ENCODE data around the gene BIRC7.

BIRC7 gene

DNA sequence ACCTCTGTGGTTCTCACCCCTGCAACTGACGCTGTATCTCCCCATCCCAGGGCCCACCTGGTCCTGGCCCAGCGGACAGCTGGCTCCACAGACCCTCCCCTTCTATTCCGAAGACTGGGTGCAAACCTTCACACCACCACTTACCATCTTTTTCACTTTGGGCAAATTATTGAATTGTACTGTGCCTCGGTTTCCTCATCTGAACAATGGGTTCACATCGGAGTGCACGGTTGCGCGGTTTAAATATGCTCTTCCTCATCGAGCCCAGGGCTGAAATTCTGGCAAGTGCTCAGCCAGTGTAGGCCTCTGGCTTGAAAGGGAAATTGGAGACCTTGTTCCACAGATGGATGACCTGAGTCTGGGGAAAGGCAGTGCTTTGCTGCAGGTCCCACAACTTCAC lies 34.0 kb downstream of the BIRC7 start:
- no peak overlapping the region for H3K9ac ChIP-seq (ENCODE audit: low read length)
- no peak overlapping the region for H3K4me2 ChIP-seq (ENCODE audit: low read length)
- WGBS (ENCODE audit: extremely low coverage, insufficient coverage, low lambda C conversion rate) = no CpG with 5 or more reads among the region's 9 CpGs
- H3K4me1 ChIP-seq (ENCODE audit: control insufficient read depth, low read depth, low read length) = peaks cover 2% of the 10 kb centered on the region
- H4K8ac ChIP-seq (ENCODE audit: low read depth, low read length) = no peak overlapping the region
- H4K5ac ChIP-seq (ENCODE audit: low read length) = no peak overlapping the region
- H3K79me1 ChIP-seq (ENCODE audit: low read length) = peaks cover 8% of the 10 kb centered on the region
- no peak overlapping the region for H2BK15ac ChIP-seq (replicated peaks; ENCODE audit: low read depth)
- no peak overlapping the region for H3K56ac ChIP-seq (ENCODE audit: low read length)
- no peak for DNase-seq
- H3K18ac ChIP-seq (ENCODE audit: low read length) = no peak overlapping the region
- no peak overlapping the region for H3K4ac ChIP-seq (ENCODE audit: low read depth, low read length)
- H2BK5ac ChIP-seq (ENCODE audit: low read length) = no peak overlapping the region
- no peaks in the 10 kb centered on the region for H3K36me3 ChIP-seq (ENCODE audit: control insufficient read depth, insufficient read depth, low read length)
- H3K23ac ChIP-seq (ENCODE audit: low read length) = no peak overlapping the region
- H3K4me3 ChIP-seq (ENCODE audit: low read length) = no peak overlapping the region
- no peak overlapping the region for H3K27ac ChIP-seq (ENCODE audit: low read depth, low read length)
- H3K79me2 ChIP-seq (ENCODE audit: control insufficient read depth, insufficient read depth, low read length) = peaks cover 19% of the 10 kb centered on the region
- no peak overlapping the region for H2AK5ac ChIP-seq (ENCODE audit: low read length)
- H2BK120ac ChIP-seq (ENCODE audit: low read depth, low read length) = no peak overlapping the region
- no peaks in the 10 kb centered on the region for H3K27me3 ChIP-seq (ENCODE audit: insufficient read depth, low read length, poor library complexity)

DNA sequence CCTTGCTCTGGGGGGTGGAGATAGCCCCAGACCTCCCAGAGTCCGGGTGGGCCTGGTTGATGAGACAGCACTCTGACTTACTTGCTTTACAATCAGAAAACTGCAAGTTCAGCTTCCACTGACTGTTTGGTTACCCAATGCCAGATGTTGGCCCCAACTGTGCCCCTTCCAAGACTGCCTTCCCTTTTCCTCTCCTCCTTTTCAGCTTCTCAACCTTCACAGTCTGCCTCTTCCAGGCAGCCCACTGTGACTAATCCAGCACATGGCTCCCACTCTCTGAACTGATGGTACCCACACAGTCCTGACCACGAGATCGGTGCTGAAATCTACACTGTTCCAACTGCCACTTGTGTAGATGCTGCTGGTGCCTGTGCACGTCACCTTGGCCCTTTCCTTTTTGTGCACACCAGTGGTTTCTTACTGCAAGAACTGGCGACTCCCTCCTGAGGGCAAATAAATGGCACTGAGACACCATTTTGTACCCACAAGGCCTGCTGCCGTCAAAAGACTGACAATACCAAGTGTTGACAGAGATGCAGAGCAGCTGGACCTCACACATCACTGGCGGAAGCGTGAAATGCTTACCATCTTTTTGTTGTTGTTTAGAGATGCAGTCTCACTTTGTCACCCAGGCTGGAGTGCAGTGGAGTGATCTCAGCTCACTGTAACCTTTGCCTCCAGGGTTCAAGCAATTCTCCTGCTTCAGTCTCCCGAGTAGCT lies 35.1 kb downstream of the BIRC7 start:
- no peak overlapping the region for H3K56ac ChIP-seq (ENCODE audit: low read length)
- H3K27me3 ChIP-seq (ENCODE audit: insufficient read depth, low read length, poor library complexity) = no peaks in the 10 kb centered on the region
- no peak overlapping the region for H2AK5ac ChIP-seq (ENCODE audit: low read length)
- no CpG with 5 or more reads among the region's 9 CpGs for WGBS (ENCODE audit: extremely low coverage, insufficient coverage, low lambda C conversion rate)
- H4K8ac ChIP-seq (ENCODE audit: low read depth, low read length) = no peak overlapping the region
- peaks cover 11% of the 10 kb centered on the region for H3K79me1 ChIP-seq (ENCODE audit: low read length)
- DNase-seq = no peak
- H4K5ac ChIP-seq (ENCODE audit: low read length) = no peak overlapping the region
- peaks cover 28% of the 10 kb centered on the region for H3K79me2 ChIP-seq (ENCODE audit: control insufficient read depth, insufficient read depth, low read length)
- H3K23ac ChIP-seq (ENCODE audit: low read length) = no peak overlapping the region
- no peak overlapping the region for H3K18ac ChIP-seq (ENCODE audit: low read length)
- no peak overlapping the region for H3K4ac ChIP-seq (ENCODE audit: low read depth, low read length)
- peaks cover 2% of the 10 kb centered on the region for H3K4me1 ChIP-seq (ENCODE audit: control insufficient read depth, low read depth, low read length)
- H3K4me2 ChIP-seq (ENCODE audit: low read length) = no peak overlapping the region
- no peak overlapping the region for H3K4me3 ChIP-seq (ENCODE audit: low read length)
- H3K27ac ChIP-seq (ENCODE audit: low read depth, low read length) = no peak overlapping the region
- H2BK15ac ChIP-seq (replicated peaks; ENCODE audit: low read depth) = no peak overlapping the region
- no peaks in the 10 kb centered on the region for H3K36me3 ChIP-seq (ENCODE audit: control insufficient read depth, insufficient read depth, low read length)
- H3K9ac ChIP-seq (ENCODE audit: low read length) = no peak overlapping the region
- no peak overlapping the region for H2BK120ac ChIP-seq (ENCODE audit: low read depth, low read length)
- H2BK5ac ChIP-seq (ENCODE audit: low read length) = no peak overlapping the region

GRCh38 chr20:63272105-63273058 lies 36.7 kb downstream of the BIRC7 start, which contains the start of gene ARFGAP1:
Gene ARFGAP1, plus strand, starts transcription at chr20:63272813. Its CDS starts 2,768 bp downstream, at chr20:63275581.
- Histone ChIP-seq H2BK5ac (ENCODE audit: low read length) (no peak within 1 kb of the TSS), H4K8ac (ENCODE audit: low read depth, low read length) (no peak within 1 kb of the TSS), H3K27ac (ENCODE audit: low read depth, low read length) (no peak within 1 kb of the TSS), H3K4ac (ENCODE audit: low read depth, low read length) (peak within 1 kb of the TSS; percentile 92), H3K27me3 (ENCODE audit: insufficient read depth, low read length, poor library complexity) (no peaks in the 10 kb centered on the region), H3K23ac (ENCODE audit: low read length) (no peak within 1 kb of the TSS), H3K56ac (ENCODE audit: low read length) (peak within 1 kb of the TSS; percentile 92), H3K36me3 (ENCODE audit: control insufficient read depth, insufficient read depth, low read length) (peaks cover 2% of the 10 kb centered on the region), H2BK120ac (ENCODE audit: low read depth, low read length) (peak within 1 kb of the TSS; percentile 16), H4K5ac (ENCODE audit: low read length) (no peak within 1 kb of the TSS), H3K18ac (ENCODE audit: low read length) (peak within 1 kb of the TSS; percentile 70), H2AK5ac (ENCODE audit: low read length) (no peak within 1 kb of the TSS), H3K79me2 (ENCODE audit: control insufficient read depth, insufficient read depth, low read length) (peaks cover 34% of the 10 kb centered on the region), H2BK15ac (replicated peaks; ENCODE audit: low read depth) (no peak within 1 kb of the TSS), H3K4me2 (ENCODE audit: low read length) (peak within 1 kb of the TSS; percentile 60), H3K9ac (ENCODE audit: low read length) (peak within 1 kb of the TSS; percentile 78), H3K4me1 (ENCODE audit: control insufficient read depth, low read depth, low read length) (peaks cover 2% of the 10 kb centered on the region), H3K4me3 (ENCODE audit: low read length) (peak within 1 kb of the TSS; percentile 78), H3K79me1 (ENCODE audit: low read length) (peaks cover 14% of the 10 kb centered on the region)
- DNase-seq = peak; percentile 94
- WGBS (ENCODE audit: extremely low coverage, insufficient coverage, low lambda C conversion rate) = no CpG with 5 or more reads among the region's 97 CpGs

DNA sequence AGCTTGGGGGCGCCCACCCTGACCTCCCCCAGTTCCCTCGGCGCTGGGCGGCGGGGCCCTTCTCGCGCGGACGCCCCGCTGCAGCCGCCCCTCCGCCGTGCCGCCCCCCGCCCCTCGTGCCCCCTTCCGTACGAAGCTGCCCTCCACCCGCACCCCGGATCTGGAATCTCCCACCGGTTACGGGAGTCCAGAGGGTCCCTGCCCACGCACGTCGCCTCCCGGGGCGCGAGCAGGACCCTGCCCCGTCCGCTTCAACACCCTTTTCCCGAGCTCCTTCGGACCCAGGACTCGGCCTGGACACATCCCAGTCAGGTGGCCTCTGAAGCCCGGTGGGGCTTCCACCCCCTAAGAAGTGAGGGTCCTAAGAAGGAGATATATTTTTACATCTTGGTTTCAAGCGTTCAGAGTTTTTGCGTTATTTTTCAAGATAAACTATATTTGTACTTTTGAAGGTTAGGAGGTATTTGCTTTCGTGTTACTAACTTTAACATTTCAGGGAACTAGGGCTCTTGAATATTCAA lies 37.4 kb downstream of the BIRC7 start:
- H2BK5ac ChIP-seq (ENCODE audit: low read length) = no peak overlapping the region
- no CpG with 5 or more reads among the region's 37 CpGs for WGBS (ENCODE audit: extremely low coverage, insufficient coverage, low lambda C conversion rate)
- no peak for DNase-seq
- H2BK15ac ChIP-seq (replicated peaks; ENCODE audit: low read depth) = no peak overlapping the region
- H2AK5ac ChIP-seq (ENCODE audit: low read length) = no peak overlapping the region
- peak overlapping the region; percentile 16 for H2BK120ac ChIP-seq (ENCODE audit: low read depth, low read length)
- H3K79me2 ChIP-seq (ENCODE audit: control insufficient read depth, insufficient read depth, low read length) = peaks cover 34% of the 10 kb centered on the region
- H3K27me3 ChIP-seq (ENCODE audit: insufficient read depth, low read length, poor library complexity) = no peaks in the 10 kb centered on the region
- H3K23ac ChIP-seq (ENCODE audit: low read length) = no peak overlapping the region
- H4K8ac ChIP-seq (ENCODE audit: low read depth, low read length) = no peak overlapping the region
- peak overlapping the region; percentile 70 for H3K18ac ChIP-seq (ENCODE audit: low read length)
- peaks cover 16% of the 10 kb centered on the region for H3K79me1 ChIP-seq (ENCODE audit: low read length)
- no peak overlapping the region for H4K5ac ChIP-seq (ENCODE audit: low read length)
- peaks cover 4% of the 10 kb centered on the region for H3K36me3 ChIP-seq (ENCODE audit: control insufficient read depth, insufficient read depth, low read length)
- peak overlapping the region; percentile 91 for H3K56ac ChIP-seq (ENCODE audit: low read length)
- H3K4ac ChIP-seq (ENCODE audit: low read depth, low read length) = peak overlapping the region; percentile 92
- H3K27ac ChIP-seq (ENCODE audit: low read depth, low read length) = no peak overlapping the region
- H3K4me3 ChIP-seq (ENCODE audit: low read length) = peak overlapping the region; percentile 78
- H3K9ac ChIP-seq (ENCODE audit: low read length) = peak overlapping the region; percentile 78
- peaks cover 2% of the 10 kb centered on the region for H3K4me1 ChIP-seq (ENCODE audit: control insufficient read depth, low read depth, low read length)
- peak overlapping the region; percentile 60 for H3K4me2 ChIP-seq (ENCODE audit: low read length)

- Histone ChIP-seq H3K4me2 (ENCODE audit: low read length) (peak overlapping the region; percentile 60), H3K79me2 (ENCODE audit: control insufficient read depth, insufficient read depth, low read length) (peaks cover 34% of the 10 kb centered on the region), H3K4me3 (ENCODE audit: low read length) (peak overlapping the region; percentile 78), H3K4me1 (ENCODE audit: control insufficient read depth, low read depth, low read length) (peaks cover 2% of the 10 kb centered on the region), H3K27ac (ENCODE audit: low read depth, low read length) (no peak overlapping the region), H3K79me1 (ENCODE audit: low read length) (peaks cover 16% of the 10 kb centered on the region), H4K5ac (ENCODE audit: low read length) (no peak overlapping the region), H2BK5ac (ENCODE audit: low read length) (no peak overlapping the region), H3K9ac (ENCODE audit: low read length) (peak overlapping the region; percentile 78), H2BK15ac (replicated peaks; ENCODE audit: low read depth) (no peak overlapping the region), H3K18ac (ENCODE audit: low read length) (no peak overlapping the region), H3K27me3 (ENCODE audit: insufficient read depth, low read length, poor library complexity) (no peaks in the 10 kb centered on the region), H3K36me3 (ENCODE audit: control insufficient read depth, insufficient read depth, low read length) (peaks cover 6% of the 10 kb centered on the region), H4K8ac (ENCODE audit: low read depth, low read length) (no peak overlapping the region), H3K4ac (ENCODE audit: low read depth, low read length) (no peak overlapping the region), H3K56ac (ENCODE audit: low read length) (peak overlapping the region; percentile 68), H3K23ac (ENCODE audit: low read length) (no peak overlapping the region), H2AK5ac (ENCODE audit: low read length) (no peak overlapping the region), H2BK120ac (ENCODE audit: low read depth, low read length) (no peak overlapping the region)
- WGBS (ENCODE audit: extremely low coverage, insufficient coverage, low lambda C conversion rate) = no CpG with 5 or more reads among the region's 20 CpGs
- no peak for DNase-seq
These were observed 38.1 kb downstream of the BIRC7 start for GRCh38 chr20:63273635-63274380.
